ENCODE measurements around the gene SPOCK2. TPM values are rescaled to one million over a fixed set of nuclear protein-coding genes. Genes with fewer than 3 reads are reported as not detected.

The SPOCK2 gene
- total and polyA plus RNA-seq, 10 of the 15 experiments (the other 5 are each of a cell fraction or from before 2014, with no cell fraction given): 0.02 to 1.5 (median 0.58) TPM

GRCh38 chr10:72092171-72092924, 4.0 kb upstream of the SPOCK2 start:
- WGBS (ENCODE audit: insufficient coverage, insufficient replicate concordance, low lambda C conversion rate, missing lambda C conversion rate): 95% methylated on average over 8 of the region's 8 CpGs
- CTCF ChIA-PET: interaction anchor here (0.5 to 1.6 kb wide), 4 partner anchors 34 to 615 kb away, joined by 3 read pairs; no protein-coding TSS in a partner anchor
- SMC1A ChIA-PET (ENCODE audit: uncharacterized antibody, unreplicated experiment): interaction anchor here (1.4 to 1.8 kb wide), 2 partner anchors 41 to 129 kb away, joined by 4 to 5 read pairs; no protein-coding TSS in a partner anchor

More at GRCh38 chr10:72092171-72092924, 4.0 kb upstream of the SPOCK2 start:
- no peak overlapping the region for H3K27ac ChIP-seq (ENCODE audit: control insufficient read depth, insufficient read depth)
- H3K27me3 ChIP-seq (replicated peaks in 1 of 2; ENCODE audit: control insufficient read depth in 2 of 2, insufficient read depth in 2 of 2, low read length in 1 of 2): peaks cover 13% of the 10 kb centered on the region in 2 experiments
- no TSS peak for BruUV-seq (replicated peaks)
- no peaks in the 10 kb centered on the region for H3K9me3 ChIP-seq (replicated peaks; ENCODE audit: control insufficient read depth, insufficient read depth, low read length)
- intact Hi-C loops (cut with micrococcal nuclease; ENCODE audit: unreplicated experiment): no loop called here
- no peak for DNase-seq (ENCODE audit: low read depth, low spot score)
- no peak overlapping the region for H3K9ac ChIP-seq (ENCODE audit: control insufficient read depth, insufficient read depth, low read length)
- no peak overlapping the region for H3K4me2 ChIP-seq (ENCODE audit: control insufficient read depth, insufficient read depth)
- H2AFZ ChIP-seq (ENCODE audit: control insufficient read depth, low read depth, low read length): no peak overlapping the region
- POLR2A ChIA-PET: no interaction called here
- no peak for TF ChIP-seq IKZF1 (conservative IDR thresholded peaks at IDR 0.05)
- TF ChIP-seq PAX5 (IDR thresholded peaks at IDR 0.05; ENCODE audit: borderline replicate concordance, low read depth, low read length): no peak
- TF ChIP-seq RCOR1 (conservative IDR thresholded peaks at IDR 0.05; ENCODE audit: low read depth, low read length): no peak
- no peak for TF ChIP-seq MEF2B (IDR thresholded peaks at IDR 0.05; ENCODE audit: partially characterized antibody, poor library complexity, severe bottlenecking)
- TF ChIP-seq NFXL1 (IDR thresholded peaks at IDR 0.05; ENCODE audit: borderline replicate concordance): no peak
- no peak for TF ChIP-seq EZH2 (IDR thresholded peaks at IDR 0.05; ENCODE audit: borderline replicate concordance, control insufficient read depth, low read depth, low read length)
- no peak for TF ChIP-seq TCF3 (IDR thresholded peaks at IDR 0.05; ENCODE audit: borderline replicate concordance, insufficient read depth, low read depth, low read length)
- TF ChIP-seq MAX (IDR thresholded peaks at IDR 0.05; ENCODE audit: low read depth, low read length): no peak
- TF ChIP-seq, protein P1, sequence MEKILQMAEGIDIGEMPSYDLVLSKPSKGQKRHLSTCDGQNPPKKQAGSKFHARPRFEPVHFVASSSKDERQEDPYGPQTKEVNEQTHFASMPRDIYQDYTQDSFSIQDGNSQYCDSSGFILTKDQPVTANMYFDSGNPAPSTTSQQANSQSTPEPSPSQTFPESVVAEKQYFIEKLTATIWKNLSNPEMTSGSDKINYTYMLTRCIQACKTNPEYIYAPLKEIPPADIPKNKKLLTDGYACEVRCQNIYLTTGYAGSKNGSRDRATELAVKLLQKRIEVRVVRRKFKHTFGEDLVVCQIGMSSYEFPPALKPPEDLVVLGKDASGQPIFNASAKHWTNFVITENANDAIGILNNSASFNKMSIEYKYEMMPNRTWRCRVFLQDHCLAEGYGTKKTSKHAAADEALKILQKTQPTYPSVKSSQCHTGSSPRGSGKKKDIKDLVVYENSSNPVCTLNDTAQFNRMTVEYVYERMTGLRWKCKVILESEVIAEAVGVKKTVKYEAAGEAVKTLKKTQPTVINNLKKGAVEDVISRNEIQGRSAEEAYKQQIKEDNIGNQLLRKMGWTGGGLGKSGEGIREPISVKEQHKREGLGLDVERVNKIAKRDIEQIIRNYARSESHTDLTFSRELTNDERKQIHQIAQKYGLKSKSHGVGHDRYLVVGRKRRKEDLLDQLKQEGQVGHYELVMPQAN (conservative IDR thresholded peaks at IDR 0.05): no peak
- TF ChIP-seq KLF5 (IDR thresholded peaks at IDR 0.05; ENCODE audit: partially characterized antibody): no peak
- no peak for TF ChIP-seq PKNOX1 (IDR thresholded peaks at IDR 0.05)
- TF ChIP-seq RAD51 (IDR thresholded peaks at IDR 0.05): no peak
- TF ChIP-seq, protein P2, sequence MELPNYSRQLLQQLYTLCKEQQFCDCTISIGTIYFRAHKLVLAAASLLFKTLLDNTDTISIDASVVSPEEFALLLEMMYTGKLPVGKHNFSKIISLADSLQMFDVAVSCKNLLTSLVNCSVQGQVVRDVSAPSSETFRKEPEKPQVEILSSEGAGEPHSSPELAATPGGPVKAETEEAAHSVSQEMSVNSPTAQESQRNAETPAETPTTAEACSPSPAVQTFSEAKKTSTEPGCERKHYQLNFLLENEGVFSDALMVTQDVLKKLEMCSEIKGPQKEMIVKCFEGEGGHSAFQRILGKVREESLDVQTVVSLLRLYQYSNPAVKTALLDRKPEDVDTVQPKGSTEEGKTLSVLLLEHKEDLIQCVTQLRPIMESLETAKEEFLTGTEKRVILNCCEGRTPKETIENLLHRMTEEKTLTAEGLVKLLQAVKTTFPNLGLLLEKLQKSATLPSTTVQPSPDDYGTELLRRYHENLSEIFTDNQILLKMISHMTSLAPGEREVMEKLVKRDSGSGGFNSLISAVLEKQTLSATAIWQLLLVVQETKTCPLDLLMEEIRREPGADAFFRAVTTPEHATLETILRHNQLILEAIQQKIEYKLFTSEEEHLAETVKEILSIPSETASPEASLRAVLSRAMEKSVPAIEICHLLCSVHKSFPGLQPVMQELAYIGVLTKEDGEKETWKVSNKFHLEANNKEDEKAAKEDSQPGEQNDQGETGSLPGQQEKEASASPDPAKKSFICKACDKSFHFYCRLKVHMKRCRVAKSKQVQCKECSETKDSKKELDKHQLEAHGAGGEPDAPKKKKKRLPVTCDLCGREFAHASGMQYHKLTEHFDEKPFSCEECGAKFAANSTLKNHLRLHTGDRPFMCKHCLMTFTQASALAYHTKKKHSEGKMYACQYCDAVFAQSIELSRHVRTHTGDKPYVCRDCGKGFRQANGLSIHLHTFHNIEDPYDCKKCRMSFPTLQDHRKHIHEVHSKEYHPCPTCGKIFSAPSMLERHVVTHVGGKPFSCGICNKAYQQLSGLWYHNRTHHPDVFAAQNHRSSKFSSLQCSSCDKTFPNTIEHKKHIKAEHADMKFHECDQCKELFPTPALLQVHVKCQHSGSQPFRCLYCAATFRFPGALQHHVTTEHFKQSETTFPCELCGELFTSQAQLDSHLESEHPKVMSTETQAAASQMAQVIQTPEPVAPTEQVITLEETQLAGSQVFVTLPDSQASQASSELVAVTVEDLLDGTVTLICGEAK (IDR thresholded peaks at IDR 0.05; ENCODE audit: borderline replicate concordance): no peak
- TF ChIP-seq ATF2 (IDR thresholded peaks at IDR 0.05; ENCODE audit: low read length): no peak
- RAD21 ChIA-PET (ENCODE audit: unreplicated experiment): interaction anchor here (2.0 kb wide), 1 partner anchor 44 kb away, joined by 7 read pairs; no protein-coding TSS in a partner anchor
- no peak for ATAC-seq
- H3K36me3 ChIP-seq (ENCODE audit: control insufficient read depth in 2 of 2, insufficient read depth in 2 of 2, low read length in 1 of 2): peaks cover 0 to 3% of the 10 kb centered on the region in 2 experiments; a peak in 3 of 4 replicates
- 0 out of 2 replicates have a peak, but pooled peaks cover 10% of the 10 kb centered on the region for H3K4me1 ChIP-seq (ENCODE audit: control insufficient read depth, insufficient read depth, low read length)
- no peaks in the 10 kb centered on the region for H4K20me1 ChIP-seq (ENCODE audit: control insufficient read depth, insufficient read depth)
- H3K4me3 ChIP-seq: no peak overlapping the region
- H3K79me2 ChIP-seq (ENCODE audit: control insufficient read depth, insufficient read depth, low read length): no peaks in the 10 kb centered on the region
- no peak for FAIRE-seq
- in situ Hi-C loops (cut with MboI): no loop called here

All from GM12878 (cell line).